Adrenal gland (tissue), 12 donors: ENCODE measurements around the gene SPSB4. TPM values are rescaled to one million over a fixed set of nuclear protein-coding genes. Genes with fewer than 3 reads are reported as not detected.

Experiments used
- DNase-seq, 7 donors: peaks; one replicate each; pipeline ENCODE4 v3.0.0-alpha.2; 2019 to 2020
- H3K27ac ChIP-seq, 5 donors: fragments of 200-600 bp; sonication (generic) in 4 of 5; 1 replicate in 3 of 5; 2 replicates in 2 of 5; pipeline versions ENCODE4 v1.5.1 to v1.8.0; 2016 to 2020; ENCODE audit warnings: mild to moderate bottlenecking in 1 of 5
- H3K27me3 ChIP-seq: fragments of 200-600 bp; 2 replicates; pipeline ENCODE4 v1.8.0; 2021
- H3K36me3 ChIP-seq, 2 donors: fragments of 200-600 bp; replicated peaks in 1 of 2; 1 replicate in 1 of 2; 2 replicates in 1 of 2; pipeline versions ENCODE4 v1.5.1 to v1.8.0; 2018 to 2022
- H3K4me1 ChIP-seq, 2 donors: fragments of 200-600 bp; replicated peaks in 1 of 2; 1 replicate in 1 of 2; 2 replicates in 1 of 2; pipeline versions ENCODE4 v1.5.1 to v1.8.0; 2018 to 2021
- H3K4me3 ChIP-seq, 4 donors: fragments of 200-600 bp; sonication (generic) in 3 of 4; one replicate each; pipeline ENCODE4 v1.5.1; 2016 to 2018
- H3K9me3 ChIP-seq, 3 donors: fragments of 200-600 bp; sonication (generic) in 1 of 3; replicated peaks in 1 of 3; 1 replicate in 2 of 3; 2 replicates in 1 of 3; pipeline versions ENCODE4 v1.5.1 to v1.8.0; 2016 to 2021
- CTCF ChIP-seq, 6 experiments: fragments of 450-650 bp in 4 of 6; fragments of 200-600 bp in 2 of 6; sonication (generic) in 1 of 6; IDR thresholded peaks; 1 replicate in 5 of 6; 2 replicates in 1 of 6; pipeline versions ENCODE4 v1.5.1 to v1.8.0; 2016 to 2021; ENCODE audit warnings: antibody characterized with exemption in 6 of 6, mild to moderate bottlenecking in 2 of 6, moderate library complexity in 1 of 6
- POLR2A ChIP-seq, 2 donors: fragments of 450-650 bp; IDR thresholded peaks; one replicate each; pipeline ENCODE4 v1.6.1; 2017; ENCODE audit warnings: antibody characterized with exemption in 2 of 2, mild to moderate bottlenecking in 2 of 2, moderate library complexity in 1 of 2
- WGBS, 4 donors: extraction: QIAGEN DNeasy Blood & Tissue Kit in 2 of 4; methylation state at CpG; one replicate each; pipeline versions ENCODE4 v1.1.5 to v1.1.7; 2013 to 2017; 5-methylcytosine and 5-hydroxymethylcytosine counted together
- intact Hi-C, 2 donors: fragments of 100-400 bp; cut with DNase I; formaldehyde crosslinking; loops; one replicate each; pipeline versions ENCODE4 v1.14.1 to v1.15.0; 2022 to 2023
- polyA plus RNA-seq, 3 donors: library from polyadenylated mRNA; stranded (reverse); fragments of 200-250 nt in 2 of 3; fragments of 350-450 nt in 1 of 3; fragmentation: Illumina TruSeq in 1 of 3; extraction: RNeasy Lipid Tissue Mini Kit (QIAGEN cat#74804) in 1 of 3; gene quantifications; one replicate each; pipeline ENCODE4 v1.2.3, GENCODE V29; 2013 to 2014
- total RNA-seq, 9 donors: library from RNA; depleted of rRNA in 4 of 9; stranded (reverse); fragments of >200 nt in 4 of 9; fragments of 120-200 nt in 1 of 9; fragmentation: NEBNext Ultra II Directional in 1 of 9; extraction: Animal tissue kit (Norgen Biotek cat#: 25700) in 1 of 9; gene quantifications; one replicate each; pipeline versions ENCODE4 v1.1.0 to v1.2.4, GENCODE V29; 2013 to 2023
- donor health status: healthy with polysubstance abuse.
- donor health status: Bipolar disorder and iron deficiency.
- donor health status: DM: yes; HTN: yes; CAD: no.
- donor health status: DM: no; HTN: no; CAD: no.
- donor health status: DM: no; HTN: no; CAD: no.
- donor health status: DM: yes; HTN: yes; CAD: no.

Gene SPSB4
- total and polyA plus RNA-seq, 12 donors = 0.18 to 4.0 (median 1.1) TPM; not detected in 1

DNA sequence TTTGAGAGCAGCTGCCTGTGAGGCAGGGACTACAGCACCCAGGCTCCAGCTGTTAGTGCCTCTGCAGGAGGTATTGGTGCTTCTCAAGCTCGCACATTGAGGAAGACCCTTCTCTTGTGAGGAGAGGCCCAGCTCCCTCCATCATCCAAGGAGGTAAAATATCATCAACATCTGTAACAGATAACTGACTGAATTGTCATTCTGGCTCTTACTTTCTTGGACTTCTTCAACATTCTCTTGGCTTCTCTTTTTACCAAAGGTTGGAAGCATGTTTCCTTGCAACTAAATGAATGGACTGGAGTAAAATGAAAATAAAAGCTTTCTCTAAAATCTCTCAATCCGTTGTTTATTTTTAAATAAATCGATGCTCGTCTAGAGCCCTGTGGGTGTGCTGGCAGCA, 127.4 kb downstream of the SPSB4 start:
- intact Hi-C loops = no loop called here
- 38 to 83% (median 60%) methylated on average over 4 of the region's 4 CpGs for WGBS, 4 donors
- Histone ChIP-seq H3K27me3 (no peaks in the 10 kb centered on the region), H3K9me3 (no peaks in the 10 kb centered on the region), H3K36me3 (no peaks in the 10 kb centered on the region), H3K4me3 (no peak overlapping the region), H3K4me1 (no peaks in the 10 kb centered on the region), H3K27ac (no peak overlapping the region)
- DNase-seq = no peak
- TF ChIP-seq POLR2A (IDR thresholded peaks at IDR 0.05) (no peak), CTCF (IDR thresholded peaks at IDR 0.05) (no peak)

DNA sequence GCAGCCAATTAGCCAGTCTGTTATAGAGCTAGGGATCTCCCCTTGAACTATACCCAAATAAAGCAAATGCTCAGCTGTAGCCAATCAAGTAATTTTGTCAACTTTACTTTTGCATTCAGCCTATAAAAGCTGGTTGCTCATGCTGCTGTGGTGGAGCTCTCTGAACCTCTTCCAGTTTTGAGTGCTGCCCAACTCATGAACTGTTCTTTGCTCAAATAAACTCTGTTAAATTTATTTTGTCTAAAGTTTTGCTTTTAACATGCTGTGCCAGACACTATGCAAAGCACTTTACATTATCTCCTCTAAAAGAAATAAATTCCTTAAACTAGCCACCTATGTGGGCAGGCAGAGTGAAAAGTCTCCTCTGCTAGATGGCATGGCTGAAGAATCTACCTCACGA, 128.8 kb downstream of the SPSB4 start:
- no peak for DNase-seq
- H3K4me1 ChIP-seq = no peaks in the 10 kb centered on the region
- no peak overlapping the region for H3K4me3 ChIP-seq
- intact Hi-C loops = no loop called here
- H3K27ac ChIP-seq = no peak overlapping the region
- no peaks in the 10 kb centered on the region for H3K36me3 ChIP-seq
- no peaks in the 10 kb centered on the region for H3K27me3 ChIP-seq
- no peak for TF ChIP-seq CTCF (IDR thresholded peaks at IDR 0.05)
- no peak for TF ChIP-seq POLR2A (IDR thresholded peaks at IDR 0.05)
- H3K9me3 ChIP-seq = no peaks in the 10 kb centered on the region
- WGBS, 4 donors = 76 to 95% (median 89%) methylated on average over 1 of the region's 1 CpG

GRCh38 chr3:141181196-141181595, 130.0 kb downstream of the SPSB4 start:
- no peak overlapping the region for H3K27ac ChIP-seq
- 75 to 86% (median 78%) methylated on average over 4 of the region's 4 CpGs for WGBS, 4 donors
- no peaks in the 10 kb centered on the region for H3K9me3 ChIP-seq
- H3K27me3 ChIP-seq = no peaks in the 10 kb centered on the region
- TF ChIP-seq POLR2A (IDR thresholded peaks at IDR 0.05) = no peak
- TF ChIP-seq CTCF (IDR thresholded peaks at IDR 0.05) = no peak
- no peaks in the 10 kb centered on the region for H3K36me3 ChIP-seq
- intact Hi-C loops = no loop called here
- H3K4me3 ChIP-seq = no peak overlapping the region
- no peak for DNase-seq
- H3K4me1 ChIP-seq = no peaks in the 10 kb centered on the region

DNA sequence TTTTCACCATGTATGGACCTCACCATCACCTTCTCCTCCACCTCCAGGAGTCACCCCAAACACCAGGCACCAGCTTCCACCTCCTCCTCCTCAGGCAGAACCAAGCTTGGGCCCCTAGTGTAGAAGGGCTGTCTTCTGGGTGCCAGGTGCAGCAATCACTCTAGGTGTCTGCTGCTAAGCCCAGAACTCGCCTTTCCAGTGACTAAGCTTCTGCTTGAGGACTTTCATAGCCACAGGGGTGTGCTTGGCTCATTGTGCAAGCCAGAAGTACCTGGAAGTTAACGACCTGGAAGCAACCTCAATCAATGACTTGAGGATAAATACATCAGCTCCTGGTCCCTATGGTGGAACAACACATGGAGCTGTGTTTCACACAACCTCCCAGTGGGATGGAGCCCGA, 130.7 kb downstream of the SPSB4 start:
- no peaks in the 10 kb centered on the region for H3K4me1 ChIP-seq
- no peak for DNase-seq

More for the DNA sequence above, 130.7 kb downstream of the SPSB4 start:
- TF ChIP-seq CTCF (IDR thresholded peaks at IDR 0.05) = no peak
- TF ChIP-seq POLR2A (IDR thresholded peaks at IDR 0.05) = no peak
- 55 to 76% (median 67%) methylated on average over 1 to 3 of the region's 3 CpGs for WGBS, 4 donors
- Histone ChIP-seq H3K36me3 (no peaks in the 10 kb centered on the region), H3K27ac (no peak overlapping the region), H3K9me3 (no peaks in the 10 kb centered on the region), H3K4me3 (no peak overlapping the region), H3K27me3 (no peaks in the 10 kb centered on the region)
- intact Hi-C loops = no loop called here
